H1 (cell line): ENCODE results near the gene EPHA5. TPM values are rescaled to one million over a fixed set of nuclear protein-coding genes. Genes with fewer than 3 reads are reported as not detected.

Experiments used
- CTCF ChIA-PET: fragments of 300-600 bp; sonication (Branson Sonifier 250); formaldehyde crosslinking; loops from one replicate; lab custom pipeline; 2021; ENCODE audit not compliant: partially characterized antibody; lab: Charles Lee
- POLR2A ChIA-PET: fragments of 300-600 bp; sonication (Branson Sonifier 250); formaldehyde crosslinking; loops from one replicate; lab custom pipeline; 2021; ENCODE audit warnings: inconsistent platforms; ENCODE audit not compliant: partially characterized antibody; lab: Charles Lee
- DNase-seq, 2 experiments: peaks; one replicate each; pipeline versions ENCODE4 v3.0.0 to v3.0.0-alpha.2; 2010 to 2022; ENCODE audit warnings: low spot score in 2 of 2, low read depth in 1 of 2, mixed read lengths in 1 of 2
- FAIRE-seq: peaks from 2 replicates; lab custom pipeline; 2011; peaks lifted over from hg19 to GRCh38; lab: Jason Lieb, UNC
- H2AFZ ChIP-seq: 2 replicates; pipeline ENCODE4 v1.8.1; 2012; ENCODE audit warnings: low read length, inconsistent platforms
- H2AK5ac ChIP-seq: 2 replicates; pipeline ENCODE4 v1.6.1; 2013; ENCODE audit warnings: low read depth, low read length
- H2BK120ac ChIP-seq: replicated peaks from 2 replicates; pipeline ENCODE3; 2013; ENCODE audit warnings: low read depth, low read length, inconsistent platforms
- H2BK12ac ChIP-seq: 2 replicates; pipeline ENCODE4 v1.6.1; 2013; ENCODE audit warnings: low read depth, low read length
- H2BK15ac ChIP-seq: 2 replicates; pipeline ENCODE4 v1.6.1; 2013; ENCODE audit warnings: low read length
- H2BK20ac ChIP-seq: 2 replicates; pipeline ENCODE4 v1.6.1; 2013; ENCODE audit warnings: low read length
- H2BK5ac ChIP-seq: 2 replicates; pipeline ENCODE4 v1.6.1; 2013; ENCODE audit warnings: low read depth, low read length
- H3K14ac ChIP-seq: 2 replicates; pipeline ENCODE4 v1.6.1; 2013; ENCODE audit warnings: inconsistent platforms; ENCODE audit not compliant: insufficient read length
- H3K18ac ChIP-seq: 2 replicates; pipeline ENCODE4 v1.6.1; 2013; ENCODE audit warnings: low read length; ENCODE audit errors: extremely low read depth
- H3K23ac ChIP-seq: 2 replicates; pipeline ENCODE4 v1.6.1; 2013; ENCODE audit warnings: inconsistent platforms; ENCODE audit not compliant: insufficient read length
- H3K23me2 ChIP-seq: 2 replicates; pipeline ENCODE4 v1.6.1; 2013; ENCODE audit warnings: low read depth, low read length
- H3K27ac ChIP-seq: 2 replicates; pipeline ENCODE4 v1.6.1; 2011; ENCODE audit warnings: low read depth, low read length, inconsistent platforms
- H3K27me3 ChIP-seq, 4 experiments: replicated peaks in 1 of 4; 1 replicate in 1 of 4; 2 replicates in 3 of 4; pipeline versions ENCODE4 v1.6.1 to v1.8.1; 2011 to 2013; ENCODE audit warnings: low read length in 3 of 4, mild to moderate bottlenecking in 3 of 4, inconsistent platforms in 2 of 4, mixed read lengths in 2 of 4, moderate library complexity in 1 of 4; ENCODE audit not compliant: control insufficient read depth in 3 of 4, insufficient read depth in 3 of 4; ENCODE audit errors: extremely low read depth in 1 of 4
- H3K36me3 ChIP-seq, 4 experiments: 2 replicates each; pipeline versions ENCODE4 v1.6.1 to v1.8.1; 2011 to 2013; ENCODE audit warnings: mild to moderate bottlenecking in 4 of 4, low read length in 3 of 4, moderate library complexity in 2 of 4, control low read depth in 1 of 4, inconsistent platforms in 1 of 4; ENCODE audit not compliant: insufficient read depth in 4 of 4, control insufficient read depth in 2 of 4
- H3K4ac ChIP-seq: replicated peaks from 2 replicates; pipeline ENCODE3; 2013; ENCODE audit warnings: low read length, low read depth, mixed read lengths, inconsistent platforms; ENCODE audit not compliant: insufficient read length
- H3K4me1 ChIP-seq, 4 experiments: replicated peaks in 1 of 4; 1 replicate in 1 of 4; 2 replicates in 3 of 4; pipeline versions ENCODE4 v1.6.1 to v1.8.1; 2011 to 2013; ENCODE audit warnings: low read length in 3 of 4, inconsistent platforms in 2 of 4, mixed read lengths in 1 of 4; ENCODE audit not compliant: insufficient read depth in 4 of 4, control insufficient read depth in 3 of 4
- H3K4me2 ChIP-seq, 2 experiments: 2 replicates each; pipeline versions ENCODE4 v1.6.1 to v1.8.1; 2011 to 2013; ENCODE audit warnings: low read depth in 2 of 2, low read length in 2 of 2, control low read depth in 1 of 2, inconsistent platforms in 1 of 2, mild to moderate bottlenecking in 1 of 2; ENCODE audit not compliant: insufficient read depth in 1 of 2
- H3K4me3 ChIP-seq, 4 experiments: fragments of 200-600, 300-600 bp in 1 of 4; sonication (generic), shearing (Covaris generic), sonication (Bioruptor Twin) in 1 of 4; 2 replicates each; pipeline versions ENCODE4 v1.5.1 to v1.8.1; 2011 to 2016; ENCODE audit warnings: low read length in 4 of 4, low read depth in 3 of 4, control low read depth in 2 of 4, inconsistent platforms in 2 of 4, mild to moderate bottlenecking in 2 of 4, mixed read lengths in 1 of 4, moderate library complexity in 1 of 4; ENCODE audit not compliant: insufficient read depth in 2 of 4; ENCODE audit errors: extremely low read depth in 1 of 4
- H3K56ac ChIP-seq: replicated peaks from 2 replicates; pipeline ENCODE3; 2013; ENCODE audit warnings: low read depth, mild to moderate bottlenecking, mixed read lengths, low read length, inconsistent platforms; ENCODE audit not compliant: insufficient read length
- H3K79me1 ChIP-seq: 2 replicates; pipeline ENCODE4 v1.6.1; 2013; ENCODE audit warnings: low read depth, low read length, control low read depth
- H3K79me2 ChIP-seq, 2 experiments: 2 replicates each; pipeline versions ENCODE4 v1.6.1 to v1.8.1; 2012 to 2013; ENCODE audit warnings: low read length in 2 of 2, mild to moderate bottlenecking in 2 of 2, inconsistent platforms in 1 of 2; ENCODE audit not compliant: insufficient read depth in 2 of 2, control insufficient read depth in 1 of 2
- H3K9ac ChIP-seq, 4 experiments: replicated peaks in 1 of 4; 1 replicate in 1 of 4; 2 replicates in 3 of 4; pipeline versions ENCODE4 v1.6.1 to v1.8.1; 2011 to 2013; ENCODE audit warnings: low read depth in 3 of 4, low read length in 3 of 4, control low read depth in 2 of 4, mild to moderate bottlenecking in 2 of 4, moderate library complexity in 2 of 4, inconsistent platforms in 1 of 4; ENCODE audit errors: extremely low read depth in 1 of 4
- H3K9me3 ChIP-seq, 2 experiments: 2 replicates each; pipeline versions ENCODE4 v1.6.1 to v1.8.1; 2012 to 2013; ENCODE audit warnings: mild to moderate bottlenecking in 2 of 2, moderate library complexity in 2 of 2, control low read depth in 1 of 2, inconsistent platforms in 1 of 2, low read depth in 1 of 2, low read length in 1 of 2, mixed read lengths in 1 of 2; ENCODE audit not compliant: insufficient read depth in 2 of 2
- H4K20me1 ChIP-seq, 2 experiments: replicated peaks in 1 of 2; 2 replicates each; pipeline versions ENCODE3 to v1.8.1; 2011 to 2013; ENCODE audit warnings: inconsistent platforms in 2 of 2, low read length in 2 of 2, mild to moderate bottlenecking in 1 of 2; ENCODE audit not compliant: insufficient read depth in 2 of 2, control insufficient read depth in 1 of 2
- H4K5ac ChIP-seq: 2 replicates; pipeline ENCODE4 v1.6.1; 2013; ENCODE audit warnings: low read length, low read depth, mixed read lengths, inconsistent platforms; ENCODE audit not compliant: insufficient read length
- H4K8ac ChIP-seq: 2 replicates; pipeline ENCODE4 v1.8.0; 2013; ENCODE audit warnings: mild to moderate bottlenecking, moderate library complexity, low read length, inconsistent platforms; ENCODE audit not compliant: insufficient read depth; ENCODE audit errors: extremely low read depth
- H4K91ac ChIP-seq: replicated peaks from 2 replicates; pipeline ENCODE3; 2013; ENCODE audit warnings: low read length, mixed read lengths, inconsistent platforms; ENCODE audit not compliant: insufficient read length
- BACH1 ChIP-seq: IDR thresholded peaks from 2 replicates; pipeline ENCODE4 v1.6.1; 2012; ENCODE audit warnings: low read length, improper control_type of control experiment
- CEBPB ChIP-seq: IDR thresholded peaks from 2 replicates; pipeline ENCODE4 v1.6.1; 2012; ENCODE audit warnings: low read depth, low read length
- CHD1 ChIP-seq: IDR thresholded peaks from 2 replicates; pipeline ENCODE4 v1.6.1; 2012; ENCODE audit warnings: low read depth, low read length, improper control_type of control experiment
- CREB1 ChIP-seq: IDR thresholded peaks from 2 replicates; pipeline ENCODE4 v1.6.1; 2012; ENCODE audit warnings: inconsistent platforms
- CTBP2 ChIP-seq: IDR thresholded peaks from 2 replicates; pipeline ENCODE4 v1.7.0; 2011; ENCODE audit warnings: borderline replicate concordance, mild to moderate bottlenecking, moderate library complexity, mixed read lengths, low read length; ENCODE audit not compliant: insufficient read depth, insufficient read length
- KDM1A ChIP-seq: fragments of 200-600, 300-600 bp; sonication (generic); IDR thresholded peaks from 2 replicates; pipeline ENCODE4 v1.7.1; 2016; ENCODE audit warnings: mild to moderate bottlenecking, low read length, borderline replicate concordance
- KDM5A ChIP-seq: fragments of 200-600 bp; IDR thresholded peaks from 2 replicates; pipeline ENCODE4 v1.7.1; 2012; ENCODE audit warnings: mild to moderate bottlenecking, low read length, inconsistent platforms, mixed read lengths
- NANOG ChIP-seq: IDR thresholded peaks from 2 replicates; pipeline ENCODE4 v1.6.1; 2011; ENCODE audit warnings: low read length, low read depth, mild to moderate bottlenecking, inconsistent platforms; ENCODE audit not compliant: insufficient read depth, poor library complexity, severe bottlenecking
- POLR2AphosphoS5 ChIP-seq: IDR thresholded peaks from 2 replicates; pipeline ENCODE4 v1.6.1; 2011; ENCODE audit warnings: low read depth, low read length
- POU5F1 ChIP-seq: IDR thresholded peaks from 2 replicates; pipeline ENCODE4 v1.6.1; 2011; ENCODE audit warnings: low read depth, mild to moderate bottlenecking, low read length, moderate library complexity
- SP1 ChIP-seq: IDR thresholded peaks from 2 replicates; pipeline ENCODE4 v1.6.1; 2011; ENCODE audit warnings: low read depth, low read length
- SP2 ChIP-seq: IDR thresholded peaks from 2 replicates; pipeline ENCODE4 v1.6.1; 2012; ENCODE audit warnings: mild to moderate bottlenecking, low read length, inconsistent platforms
- SP4 ChIP-seq: IDR thresholded peaks from 2 replicates; pipeline ENCODE4 v1.6.1; 2012; ENCODE audit warnings: low read length, inconsistent platforms
- TAF7 ChIP-seq: optimal IDR thresholded peaks from 2 replicates; pipeline ENCODE3; 2011; ENCODE audit warnings: low read depth, mild to moderate bottlenecking, inconsistent platforms, low read length, moderate library complexity, borderline replicate concordance
- TCF12 ChIP-seq: IDR thresholded peaks from 2 replicates; pipeline ENCODE4 v1.6.1; 2011; ENCODE audit warnings: low read depth, mild to moderate bottlenecking, low read length
- WGBS, 2 experiments: shearing (Covaris generic) in 1 of 2; methylation state at CpG; one replicate each; pipeline versions ENCODE4 v1.1.6 to v1.1.7; 2013 to 2015; ENCODE audit warnings: low lambda C conversion rate in 2 of 2, mixed read lengths in 2 of 2, inconsistent platforms in 1 of 2, low coverage in 1 of 2, missing lambda C conversion rate in 1 of 2; ENCODE audit not compliant: insufficient replicate concordance in 2 of 2, insufficient coverage in 1 of 2, insufficient read length in 1 of 2; ENCODE audit errors: extremely low coverage in 1 of 2, missing lambda C conversion rate in 1 of 2; 5-methylcytosine and 5-hydroxymethylcytosine counted together
- polyA plus RNA-seq, 7 experiments: library from polyadenylated mRNA; depleted of rRNA in 3 of 7; stranded (reverse) in 5 of 7; unstranded in 2 of 7; fragments of >200 nt in 5 of 7; fragments of 200-250 nt in 2 of 7; gene quantifications; 1 replicate in 5 of 7; 2 replicates in 1 of 7; 4 replicates in 1 of 7; pipeline versions ENCODE4 v1.2.1 to v1.2.3, GENCODE V29; 2011 to 2013; ENCODE audit warnings: missing spikeins in 2 of 7, mixed read lengths in 2 of 7
- total RNA-seq: library from RNA; stranded (reverse); fragmentation: NEBNext Ultra II Directional; extraction: Animal tissue kit (Norgen Biotek cat#: 25700); gene quantifications from 2 replicates; pipeline ENCODE4 v1.2.1, GENCODE V29; 2021

Gene EPHA5
- total and polyA plus RNA-seq, 2 of the 8 experiments (the other 6 are each of a cell fraction or from before 2014, with no cell fraction given) = 0.03 to 0.11 TPM

- Histone ChIP-seq H2BK20ac (no peak overlapping the region), H3K27ac (no peak overlapping the region), H2BK5ac (no peak overlapping the region), H2BK120ac (no peak overlapping the region), H2BK15ac (no peak overlapping the region), H2AFZ (no peak overlapping the region), H3K4ac (no peak overlapping the region), H3K27me3 (no peaks in the 10 kb centered on the region), H4K20me1 (no peaks in the 10 kb centered on the region), H3K23ac (no peak overlapping the region), H3K79me2 (no peaks in the 10 kb centered on the region), H3K56ac (no peak overlapping the region), H3K79me1 (no peaks in the 10 kb centered on the region), H3K4me2 (no peak overlapping the region), H4K5ac (no peak overlapping the region), H3K4me3 (no peak overlapping the region), H2AK5ac (no peak overlapping the region), H3K9ac (no peak overlapping the region), H3K14ac (no peak overlapping the region), H3K23me2 (no peaks in the 10 kb centered on the region), H3K36me3 (no peaks in the 10 kb centered on the region), H2BK12ac (no peak overlapping the region), H4K91ac (no peak overlapping the region), H4K8ac (no peak overlapping the region), H3K9me3 (no peaks in the 10 kb centered on the region), H3K4me1 (no peaks in the 10 kb centered on the region), H3K18ac (no peak overlapping the region)
- FAIRE-seq (no peak), DNase-seq (no peak)
- TF ChIP-seq CEBPB (no peak), CTBP2 (no peak), SP1 (no peak), KDM1A (no peak), BACH1 (no peak), SP2 (no peak), TAF7 (no peak), POU5F1 (no peak), POLR2AphosphoS5 (no peak), TCF12 (no peak), CREB1 (no peak), NANOG (no peak), SP4 (no peak), KDM5A (no peak), CHD1 (no peak)
- ChIA-PET POLR2A (no interaction called here), CTCF (no interaction called here)
- 89% methylated on average over 2 of the region's 2 CpGs; no CpG with 5 or more reads in 1 of the 2 experiments for WGBS, 2 experiments
Measured at GRCh38 chr4:65457011-65457410, 213.3 kb downstream of the EPHA5 start.
